ENCODE data around the gene CDKAL1.

GRCh38 chr6:20907486-20908071, 373.3 kb downstream of the CDKAL1 start:
- TF ChIP-seq FOXK2 (IDR thresholded peaks at IDR 0.05) (no peak), SP1 (IDR thresholded peaks at IDR 0.05) (no peak), BHLHE40 (IDR thresholded peaks at IDR 0.05; ENCODE audit: borderline replicate concordance) (no peak), NFRKB (IDR thresholded peaks at IDR 0.05) (no peak), FOXA1 (IDR thresholded peaks at IDR 0.05) (no peak), TARDBP (IDR thresholded peaks at IDR 0.05) (no peak), SUZ12 (IDR thresholded peaks at IDR 0.05) (no peak), ELF4 (IDR thresholded peaks at IDR 0.05) (no peak), FOXM1 (IDR thresholded peaks at IDR 0.05; ENCODE audit: borderline replicate concordance) (no peak), CTBP1 (IDR thresholded peaks at IDR 0.05; ENCODE audit: borderline replicate concordance) (no peak)
